ENCODE data around the gene RTP3. TPM values are rescaled to one million over a fixed set of nuclear protein-coding genes. Genes with fewer than 3 reads are reported as not detected.

RTP3 gene
- total RNA-seq, 1 donor from 2014 or later, result not detected

DNA sequence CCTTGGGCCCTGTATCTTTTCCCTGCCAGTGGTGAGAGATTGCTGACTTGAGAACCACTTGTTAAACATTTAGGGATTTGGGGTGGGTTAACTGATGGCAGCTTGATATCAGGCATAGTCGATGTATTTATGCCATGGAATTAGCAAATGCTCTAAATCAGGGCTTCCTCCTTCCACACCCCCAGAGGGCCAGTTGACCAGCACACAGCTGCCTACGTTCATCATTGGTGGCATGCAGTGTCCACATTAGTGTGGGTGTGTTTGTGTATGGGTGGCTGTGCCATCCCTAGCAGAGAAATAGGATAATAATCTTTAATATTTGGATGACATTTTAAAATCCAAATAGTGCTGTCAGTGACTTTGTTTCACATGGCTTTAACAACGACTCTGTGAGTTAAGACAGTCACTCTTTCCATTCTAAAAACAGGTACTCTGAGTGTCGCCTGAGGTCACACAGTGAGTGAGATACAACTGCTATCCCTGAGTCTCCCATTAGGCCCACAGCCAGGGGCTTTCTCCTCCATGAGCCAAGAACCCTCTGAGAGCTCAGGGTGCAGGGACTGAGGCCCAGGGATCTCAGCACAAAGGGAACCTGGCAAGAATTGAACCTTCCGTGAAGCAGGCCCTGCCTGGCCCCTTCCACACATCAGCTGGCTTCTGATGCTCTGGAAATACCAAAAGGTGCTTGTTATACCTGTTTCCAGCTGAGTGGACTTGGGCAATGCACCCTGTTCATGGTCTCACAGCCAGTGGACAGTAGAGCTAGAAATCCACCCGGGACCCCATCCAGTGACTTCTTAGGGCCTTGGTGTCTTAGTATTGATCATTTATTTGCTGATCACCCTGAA lies 28.8 kb upstream of the RTP3 start:
- no peak for FAIRE-seq
- DNase-seq (ENCODE audit: low spot score in 2 of 2), result no peak

- no peak for FAIRE-seq
- no peak for DNase-seq (ENCODE audit: low spot score in 2 of 2)
Measured at GRCh38 chr3:46469680-46470357, 28.0 kb upstream of the RTP3 start.

- FAIRE-seq (no peak), DNase-seq (ENCODE audit: low spot score in 2 of 2) (no peak)
Measured at GRCh38 chr3:46470831-46471230, 26.9 kb upstream of the RTP3 start.

DNA sequence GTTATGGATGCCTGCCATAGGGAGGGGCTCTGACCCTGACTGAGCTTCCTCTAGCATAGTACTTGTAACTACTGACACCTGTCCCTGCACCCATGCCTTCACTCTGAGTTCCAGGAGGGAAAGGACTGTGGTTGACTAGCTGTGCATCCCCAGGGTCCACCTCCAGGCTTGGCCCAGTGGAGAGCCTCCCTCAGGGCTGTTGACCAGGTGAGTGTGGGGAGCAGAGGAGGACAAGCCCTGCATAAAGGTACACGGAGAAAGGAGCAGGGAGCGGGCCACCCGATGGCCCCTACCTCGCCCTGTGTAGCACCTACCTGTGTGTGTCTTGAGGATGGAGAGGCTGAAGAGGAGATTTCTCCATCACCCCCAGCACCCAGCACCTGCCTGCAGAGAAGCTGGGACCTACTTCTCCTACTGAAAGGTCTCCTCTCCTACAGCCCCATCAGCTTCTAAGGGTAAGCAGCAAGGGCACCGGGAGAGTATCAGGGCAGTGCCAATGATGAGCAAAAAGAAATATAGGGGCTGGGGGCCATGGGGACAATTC lies 26.3 kb upstream of the RTP3 start:
- no peak for DNase-seq (ENCODE audit: low spot score in 2 of 2)
- FAIRE-seq, result no peak

DNA sequence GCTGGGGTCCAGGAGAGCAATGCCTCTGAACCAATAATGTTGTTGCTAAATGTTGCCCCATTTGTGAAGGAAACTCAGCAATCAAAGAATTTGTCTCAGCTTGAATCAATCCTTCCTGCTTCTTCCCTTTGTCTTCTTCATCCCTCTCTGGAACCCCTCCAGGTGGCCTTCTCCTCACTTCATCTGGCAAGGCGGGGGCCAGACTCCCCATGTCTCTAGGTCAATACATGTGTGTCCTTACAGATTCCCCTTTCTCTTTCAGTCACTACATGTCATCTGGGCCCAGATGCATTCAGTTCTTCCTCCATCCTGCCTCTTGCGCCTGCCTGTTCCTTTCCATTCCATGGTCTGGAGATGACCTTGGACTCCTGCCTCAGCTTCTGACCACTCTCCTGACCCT lies 25.0 kb upstream of the RTP3 start:
- FAIRE-seq (no peak), DNase-seq (ENCODE audit: low spot score in 2 of 2) (no peak)

- DNase-seq (ENCODE audit: low spot score in 2 of 2) (no peak), FAIRE-seq (no peak)
Measured at GRCh38 chr3:46477145-46477544, 20.6 kb upstream of the RTP3 start.

- no peak for FAIRE-seq
Measured at GRCh38 chr3:46477756-46478155, 20.0 kb upstream of the RTP3 start.

GRCh38 chr3:46478341-46478740 lies 19.4 kb upstream of the RTP3 start:
- no peak for FAIRE-seq
- no peak for DNase-seq (ENCODE audit: low spot score in 2 of 2)

More at GRCh38 chr3:46477756-46478155, 20.0 kb upstream of the RTP3 start:
- DNase-seq (ENCODE audit: low spot score in 2 of 2), result no peak

- FAIRE-seq (no peak), DNase-seq (ENCODE audit: low spot score in 2 of 2) (no peak)
Measured at GRCh38 chr3:46479021-46479420, 18.8 kb upstream of the RTP3 start.

DNA sequence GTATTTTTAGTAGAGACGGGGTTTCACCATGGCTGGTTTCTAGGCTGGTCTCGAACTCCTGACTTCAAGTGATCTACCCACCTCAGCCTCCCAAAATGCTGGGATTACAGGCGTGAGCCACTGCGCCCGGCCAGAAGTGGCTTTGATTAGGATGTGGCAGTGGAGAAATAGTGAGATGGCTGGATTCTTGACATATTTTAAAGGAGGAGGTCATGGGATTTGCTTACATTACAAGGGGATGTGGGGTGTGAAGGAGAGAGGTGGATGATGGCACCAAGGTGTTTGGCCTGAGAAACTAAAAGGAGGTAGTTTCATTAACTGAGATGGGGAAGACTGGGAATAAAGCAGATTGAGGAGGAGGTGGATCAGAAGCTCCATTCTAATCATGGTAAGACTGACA lies 18.1 kb upstream of the RTP3 start:
- FAIRE-seq (no peak), DNase-seq (ENCODE audit: low spot score in 2 of 2) (no peak)

DNA sequence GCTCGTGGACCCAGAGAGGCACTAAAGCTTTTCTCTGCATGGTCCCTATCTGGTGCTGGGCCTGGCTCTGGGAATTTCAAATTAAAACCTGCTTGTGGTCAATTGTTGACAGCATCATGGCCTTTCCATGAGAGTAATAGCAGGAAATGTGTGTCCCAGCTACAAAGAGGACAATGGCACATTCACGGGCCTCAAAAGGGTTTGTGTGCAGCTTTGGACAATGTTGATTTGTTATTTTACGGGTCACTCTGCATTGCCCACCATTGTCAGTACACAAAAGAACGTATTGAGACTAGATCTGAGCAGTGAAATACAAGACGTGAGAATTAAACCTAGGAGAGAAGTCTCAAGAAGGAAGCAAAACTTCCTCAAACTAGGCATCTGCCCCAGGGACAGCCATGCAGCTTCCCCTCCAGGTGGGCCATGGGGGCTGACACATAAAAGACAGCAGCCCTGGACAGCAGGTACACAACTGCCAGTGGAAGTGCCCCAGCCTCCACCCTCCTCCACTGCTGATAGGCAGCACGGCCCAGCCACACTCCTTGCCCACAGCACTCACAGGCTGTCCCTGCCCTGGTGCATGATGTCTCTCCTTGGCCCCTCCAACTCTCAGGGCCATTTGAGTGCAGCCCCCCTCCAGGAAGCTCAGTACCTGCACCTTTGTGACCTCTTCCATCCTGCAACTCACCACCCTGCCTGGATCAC lies 17.1 kb upstream of the RTP3 start:
- FAIRE-seq, result peak; percentile 34
- peak in 1 of 2 donors; percentile 49 for DNase-seq (ENCODE audit: low spot score in 2 of 2)

DNA sequence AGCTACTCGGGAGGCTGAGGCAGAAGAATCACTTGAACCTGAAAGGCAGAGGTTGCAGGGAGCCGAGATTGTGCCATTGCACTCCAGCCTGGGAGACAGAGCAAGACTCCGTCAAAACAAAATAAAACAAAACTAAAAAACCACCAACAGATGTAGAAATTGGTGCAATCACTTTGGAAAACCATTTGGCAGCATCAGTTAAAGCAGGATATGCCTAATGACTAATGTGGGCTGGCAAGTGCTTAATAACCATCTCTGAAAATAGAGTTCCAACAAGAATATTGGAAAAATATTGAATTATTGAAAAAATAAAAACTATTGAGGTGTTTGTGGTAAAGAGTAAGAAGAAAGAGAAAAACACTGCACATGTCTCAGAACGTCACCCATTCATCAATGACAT lies 16.1 kb upstream of the RTP3 start:
- no peak for FAIRE-seq
- DNase-seq (ENCODE audit: low spot score in 2 of 2), result no peak

DNA sequence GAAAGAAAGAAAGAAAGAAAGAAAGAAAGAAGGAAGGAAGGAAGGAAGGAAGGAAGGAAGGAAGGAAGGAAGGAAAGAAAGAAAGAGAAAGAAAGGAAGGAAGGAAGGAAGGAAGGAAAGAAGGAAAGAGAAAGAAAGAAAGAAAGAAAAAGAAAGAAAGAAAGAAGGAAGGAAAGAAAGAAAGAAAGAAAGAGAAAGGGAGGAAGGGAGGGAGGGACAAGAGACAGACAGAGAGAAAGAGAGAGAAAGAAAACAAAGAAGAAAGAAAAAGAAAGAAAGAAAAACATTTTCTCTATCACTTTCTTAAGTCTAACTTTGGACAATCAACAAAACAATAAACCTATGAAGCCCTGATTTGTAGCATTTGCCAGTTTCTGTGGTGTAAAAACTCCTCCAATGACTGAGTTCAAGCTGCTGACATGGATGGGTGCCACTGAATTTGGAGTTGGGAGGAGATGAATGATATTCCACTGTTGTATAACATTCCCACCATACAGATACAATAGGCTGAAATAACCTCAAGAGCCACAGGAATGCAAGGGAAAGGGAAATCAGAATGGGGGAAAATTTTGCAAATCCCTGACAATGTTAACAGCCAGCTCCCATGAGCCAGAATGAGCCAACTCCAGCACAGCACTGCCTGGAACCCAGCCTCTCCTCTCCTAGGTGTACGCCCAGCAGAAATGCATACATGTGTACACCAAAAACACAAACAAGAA lies 15.0 kb upstream of the RTP3 start:
- FAIRE-seq, result no peak
- no peak for DNase-seq (ENCODE audit: low spot score in 2 of 2)

DNA sequence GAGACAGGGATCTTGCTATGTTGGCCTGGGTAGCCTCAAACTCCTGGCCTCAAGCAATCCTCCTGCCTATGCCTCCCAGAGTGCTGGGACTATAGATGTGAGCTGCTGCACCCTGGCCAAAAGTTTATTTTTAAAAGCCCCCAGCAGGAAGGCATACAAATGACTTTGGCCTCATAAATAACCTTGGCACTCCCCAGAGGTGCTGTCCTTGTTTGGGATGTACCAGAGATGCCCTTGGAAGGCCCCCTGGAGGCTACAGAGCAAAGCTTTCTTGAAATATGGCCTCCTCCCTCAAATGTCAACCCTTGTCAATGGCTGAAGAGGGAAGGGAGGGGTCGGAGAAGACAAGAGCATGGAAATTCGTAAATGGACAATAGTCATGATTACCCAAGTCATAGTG lies 14.0 kb upstream of the RTP3 start:
- FAIRE-seq (no peak), DNase-seq (ENCODE audit: low spot score in 2 of 2) (no peak)

- DNase-seq (ENCODE audit: low spot score in 2 of 2), result no peak
- FAIRE-seq, result no peak
Measured at GRCh38 chr3:46484388-46484787, 13.4 kb upstream of the RTP3 start.

DNA sequence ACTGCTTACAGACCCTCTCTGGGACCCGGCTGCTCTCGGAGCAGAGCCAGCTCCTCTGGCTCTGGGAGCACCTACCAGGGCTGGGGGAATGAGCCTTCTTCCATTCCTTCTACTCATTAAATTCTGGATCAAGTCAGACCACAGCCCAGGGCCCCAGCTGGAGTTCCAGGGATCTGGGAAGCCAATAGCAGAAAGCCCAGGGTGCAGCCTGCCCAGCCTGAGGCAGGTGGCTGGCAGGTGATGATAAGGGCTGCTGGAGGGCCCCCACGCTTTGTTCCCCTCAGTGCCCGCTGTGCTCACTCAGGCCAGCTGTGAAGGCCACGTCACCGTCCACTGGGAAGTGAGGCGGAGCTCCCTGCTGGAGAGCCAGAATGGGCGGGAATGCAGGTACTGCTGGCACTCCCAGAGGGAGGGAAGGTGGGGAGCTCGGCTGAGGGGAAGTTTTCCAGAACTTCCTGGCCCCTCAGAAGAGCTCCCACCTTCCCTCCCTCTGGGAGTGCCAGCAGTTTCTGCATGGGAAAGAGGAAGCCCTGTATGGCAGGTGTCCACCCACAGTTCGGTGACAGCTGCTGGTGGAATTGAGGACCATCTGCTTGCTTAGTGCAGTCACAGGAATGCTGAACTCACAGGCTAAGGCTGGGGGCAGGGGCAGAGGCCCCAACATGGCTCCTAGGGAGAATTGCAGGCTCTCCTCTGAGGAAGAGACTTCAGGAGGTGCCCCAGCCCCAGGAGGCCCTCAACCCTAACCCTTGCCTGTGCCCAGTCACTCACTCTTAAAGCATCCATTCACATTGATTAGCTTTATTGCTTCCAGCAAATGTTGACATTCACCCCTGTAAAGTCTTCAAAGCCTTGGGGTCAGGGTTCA lies 12.6 kb upstream of the RTP3 start:
- FAIRE-seq (no peak), DNase-seq (ENCODE audit: low spot score in 2 of 2) (no peak)

DNA sequence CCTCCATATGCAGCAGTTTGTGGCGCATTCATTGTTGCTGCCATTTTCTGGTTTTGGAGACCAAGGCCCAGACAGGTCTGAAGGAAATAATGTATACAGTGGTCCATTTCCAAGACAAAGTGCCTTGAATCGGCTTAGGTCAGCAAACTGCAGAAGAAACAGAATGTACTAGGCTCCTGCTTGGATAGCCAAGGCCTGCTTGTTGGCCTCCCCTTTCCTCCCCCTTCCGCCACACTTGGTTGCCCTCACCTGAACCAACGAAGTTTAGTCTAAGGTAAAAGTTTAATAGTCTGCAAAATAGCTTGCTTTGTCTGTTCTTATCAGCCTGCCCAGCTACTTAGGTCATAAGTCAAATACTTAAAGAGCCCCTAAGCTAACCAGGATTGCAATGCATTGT lies 12.0 kb upstream of the RTP3 start:
- FAIRE-seq (no peak), DNase-seq (ENCODE audit: low spot score in 2 of 2) (no peak)

- DNase-seq (ENCODE audit: low spot score in 2 of 2), result peak; percentile 76 to 87
Measured at GRCh38 chr3:46488735-46489361, 8.9 kb upstream of the RTP3 start.

DNA sequence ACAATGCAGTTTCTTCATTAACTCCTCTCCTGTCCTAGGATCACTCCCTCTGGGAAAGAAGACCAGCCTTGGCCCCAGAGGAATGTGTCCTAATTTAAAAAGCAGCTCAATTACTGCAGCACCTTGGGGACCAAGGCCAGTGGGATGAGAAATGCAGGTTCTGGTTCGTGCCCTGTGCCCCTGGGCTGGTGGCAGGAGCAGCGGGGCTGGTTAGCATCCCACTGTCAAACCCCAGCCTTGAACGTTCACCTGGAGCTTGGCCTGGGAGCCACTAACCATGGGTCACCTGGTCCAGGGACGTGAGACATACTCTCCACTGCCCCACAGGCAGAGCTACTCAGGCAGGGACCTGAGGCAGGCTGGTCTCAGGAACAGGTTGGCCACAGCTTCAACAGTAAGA lies 8.4 kb upstream of the RTP3 start:
- DNase-seq (ENCODE audit: low spot score in 2 of 2), result no peak
- no peak for FAIRE-seq

More at GRCh38 chr3:46488735-46489361, 8.9 kb upstream of the RTP3 start:
- FAIRE-seq, result no peak

Measured in frontal cortex (tissue), 4 donors.